ENCODE measurements around the gene FOXK1.

- TF ChIP-seq CTCF (IDR thresholded peaks at IDR 0.05; ENCODE audit: low read depth, low read length) (no peak), POLR2A (IDR thresholded peaks at IDR 0.05; ENCODE audit: extremely low read depth, insufficient read length) (no peak), MYC (IDR thresholded peaks at IDR 0.05; ENCODE audit: low read depth, low read length) (no peak)
These were observed 44.5 kb downstream of the FOXK1 start for GRCh38 chr7:4726566-4726965.
